Fibroblast of mammary gland (primary cell): ENCODE data around the gene MYBPH.

ENCODE experiments used
- DNase-seq: peaks from one replicate; pipeline ENCODE4 v3.0.0-alpha.2; 2010; ENCODE audit warnings: low read depth
- H3K4me3 ChIP-seq: 2 replicates; pipeline ENCODE4 v1.5.1; 2011; ENCODE audit warnings: low read depth, mild to moderate bottlenecking, low read length, moderate library complexity; ENCODE audit not compliant: control insufficient read depth
- CTCF ChIP-seq: conservative IDR thresholded peaks from 2 replicates; pipeline ENCODE4 v1.5.1; 2011; ENCODE audit warnings: low read depth, low read length, inconsistent platforms; ENCODE audit not compliant: control insufficient read depth, insufficient read depth

MYBPH gene

GRCh38 chr1:203168991-203169390 is 6.6 kb downstream of the MYBPH start:
- DNase-seq: no peak
- no peak overlapping the region for H3K4me3 ChIP-seq
- no peak for TF ChIP-seq CTCF

GRCh38 chr1:203168256-203168786 is 7.3 kb downstream of the MYBPH start:
- no peak overlapping the region for H3K4me3 ChIP-seq
- no peak for DNase-seq
- no peak for TF ChIP-seq CTCF

GRCh38 chr1:203167913-203168200 is 7.8 kb downstream of the MYBPH start:
- H3K4me3 ChIP-seq: no peak overlapping the region
- no peak for DNase-seq
- no peak for TF ChIP-seq CTCF

- TF ChIP-seq CTCF: no peak
- no peak overlapping the region for H3K4me3 ChIP-seq
- DNase-seq: no peak
Measured at GRCh38 chr1:203167026-203167912, 8.4 kb downstream of the MYBPH start.

- H3K4me3 ChIP-seq: no peak overlapping the region
- no peak for DNase-seq
- TF ChIP-seq CTCF: no peak
Measured at GRCh38 chr1:203166192-203166940, 9.3 kb downstream of the MYBPH start.

- no peak overlapping the region for H3K4me3 ChIP-seq
- TF ChIP-seq CTCF: no peak
- no peak for DNase-seq
Measured at GRCh38 chr1:203165800-203166161, 9.8 kb downstream of the MYBPH start.
